Breast epithelium (tissue), 4 donors: ENCODE data around the gene SLC38A9. TPM values are rescaled to one million over a fixed set of nuclear protein-coding genes. Genes with fewer than 3 reads are reported as not detected.

Experiments
- DNase-seq, 2 donors: peaks; one replicate each; pipeline ENCODE4 v3.0.0-alpha.2; 2019; ENCODE audit warnings: low spot score in 2 of 2
- H3K27ac ChIP-seq, 2 donors: fragments of 200-600 bp; sonication (generic) in 1 of 2; one replicate each; pipeline ENCODE4 v1.5.1; 2016 to 2019; ENCODE audit warnings: mild to moderate bottlenecking in 1 of 2
- H3K27me3 ChIP-seq, 2 donors: fragments of 200-600 bp; sonication (generic) in 1 of 2; one replicate each; pipeline versions ENCODE4 v1.5.1 to v1.6.0; 2017 to 2019; ENCODE audit warnings: control low read depth in 1 of 2, mild to moderate bottlenecking in 1 of 2
- H3K36me3 ChIP-seq: fragments of 200-600 bp; one replicate; pipeline ENCODE4 v1.5.1; 2019
- H3K4me1 ChIP-seq, 2 donors: fragments of 200-600 bp; sonication (generic); one replicate each; pipeline ENCODE4 v1.5.1; 2016 to 2019; ENCODE audit warnings: control low read depth in 1 of 2
- H3K4me3 ChIP-seq, 3 donors: fragments of 200-600 bp; sonication (generic); 1 replicate in 2 of 3; 2 replicates in 1 of 3; pipeline ENCODE4 v1.5.1; 2016 to 2019; ENCODE audit warnings: mild to moderate bottlenecking in 3 of 3, moderate library complexity in 2 of 3
- H3K9me3 ChIP-seq, 2 donors: fragments of 200-600 bp; sonication (generic) in 1 of 2; one replicate each; pipeline ENCODE4 v1.5.1; 2016 to 2019; ENCODE audit warnings: control low read depth in 1 of 2
- CTCF ChIP-seq, 3 donors: fragments of 450-650 bp; IDR thresholded peaks; one replicate each; pipeline ENCODE4 v1.5.1; 2016 to 2017; ENCODE audit warnings: antibody characterized with exemption in 3 of 3, mild to moderate bottlenecking in 3 of 3, moderate library complexity in 3 of 3
- POLR2A ChIP-seq: fragments of 450-650 bp; IDR thresholded peaks from one replicate; pipeline ENCODE4 v1.6.1; 2016; ENCODE audit warnings: antibody characterized with exemption, mild to moderate bottlenecking, moderate library complexity
- POLR2AphosphoS5 ChIP-seq, 3 donors: sonication (generic); formaldehyde crosslinking; IDR thresholded peaks; one replicate each; pipeline ENCODE4 v1.6.1; 2017; ENCODE audit warnings: antibody characterized with exemption in 3 of 3
- intact Hi-C: fragments of 100-400 bp; cut with DNase I; formaldehyde crosslinking; loops from one replicate; pipeline ENCODE4 v1.15.1; 2023; ENCODE audit warnings: low total_unique reads
- total RNA-seq, 3 donors: library from RNA; depleted of rRNA; stranded (reverse); fragments of >200 nt; gene quantifications; one replicate each; pipeline ENCODE4 v1.1.0, GENCODE V29; 2016

Gene SLC38A9
- total RNA-seq, 3 donors from 2014 or later, result 25.2 to 35.1 (median 28.6) TPM

GRCh38 chr5:55691265-55692105 lies 20.6 kb downstream of the SLC38A9 start:
- H3K27ac ChIP-seq, result peak overlapping the region; percentile 48 to 50
- TF ChIP-seq POLR2A (no peak), CTCF (IDR thresholded peaks at IDR 0.05) (peak; percentile 77 to 82 (median 79)), POLR2AphosphoS5 (IDR thresholded peaks at IDR 0.05) (no peak)
- no peaks in the 10 kb centered on the region for H3K9me3 ChIP-seq
- no peaks in the 10 kb centered on the region for H3K27me3 ChIP-seq
- DNase-seq, result no peak
- intact Hi-C loops, result loop anchor here (10.0 kb wide), 1 partner anchor 517 kb away; the partner anchor contains the start of gene CDC20B
- H3K4me3 ChIP-seq, result peak overlapping the region in 2 of 3 donors; percentile 17 to 20
- peaks cover 0 to 5% of the 10 kb centered on the region in 2 donors for H3K4me1 ChIP-seq
- no peaks in the 10 kb centered on the region for H3K36me3 ChIP-seq

GRCh38 chr5:55682071-55682470 lies 30.1 kb downstream of the SLC38A9 start:
- DNase-seq, result no peak
- Histone ChIP-seq H3K4me3 (no peak overlapping the region), H3K27me3 (no peaks in the 10 kb centered on the region), H3K27ac (no peak overlapping the region), H3K9me3 (no peaks in the 10 kb centered on the region), H3K36me3 (no peaks in the 10 kb centered on the region), H3K4me1 (no peaks in the 10 kb centered on the region)
- TF ChIP-seq POLR2AphosphoS5 (IDR thresholded peaks at IDR 0.05) (no peak), CTCF (IDR thresholded peaks at IDR 0.05) (no peak), POLR2A (no peak)
- intact Hi-C loops, result no loop called here

GRCh38 chr5:55681301-55681700 lies 30.8 kb downstream of the SLC38A9 start:
- no peaks in the 10 kb centered on the region for H3K9me3 ChIP-seq
- DNase-seq, result no peak
- no peaks in the 10 kb centered on the region for H3K36me3 ChIP-seq
- intact Hi-C loops, result no loop called here
- H3K4me3 ChIP-seq, result no peak overlapping the region
- no peaks in the 10 kb centered on the region for H3K4me1 ChIP-seq
- no peak for TF ChIP-seq POLR2AphosphoS5 (IDR thresholded peaks at IDR 0.05)
- no peak for TF ChIP-seq POLR2A
- TF ChIP-seq CTCF (IDR thresholded peaks at IDR 0.05), result no peak
- H3K27me3 ChIP-seq, result no peaks in the 10 kb centered on the region
- no peak overlapping the region for H3K27ac ChIP-seq

GRCh38 chr5:55680353-55680752 lies 31.8 kb downstream of the SLC38A9 start:
- H3K9me3 ChIP-seq, result no peaks in the 10 kb centered on the region
- H3K4me1 ChIP-seq, result no peaks in the 10 kb centered on the region
- H3K36me3 ChIP-seq, result no peaks in the 10 kb centered on the region
- peak overlapping the region in 1 of 2 donors; percentile 4 for H3K27ac ChIP-seq
- no peaks in the 10 kb centered on the region for H3K27me3 ChIP-seq
- intact Hi-C loops, result no loop called here
- H3K4me3 ChIP-seq, result no peak overlapping the region
- no peak for DNase-seq
- TF ChIP-seq POLR2A, result no peak
- TF ChIP-seq POLR2AphosphoS5 (IDR thresholded peaks at IDR 0.05), result no peak
- TF ChIP-seq CTCF (IDR thresholded peaks at IDR 0.05), result no peak

GRCh38 chr5:55679556-55679955 lies 32.6 kb downstream of the SLC38A9 start:
- no peak overlapping the region for H3K4me3 ChIP-seq
- H3K27ac ChIP-seq, result no peak overlapping the region
- no peaks in the 10 kb centered on the region for H3K9me3 ChIP-seq
- H3K27me3 ChIP-seq, result no peaks in the 10 kb centered on the region
- H3K36me3 ChIP-seq, result no peaks in the 10 kb centered on the region
- no peak for DNase-seq
- H3K4me1 ChIP-seq, result no peaks in the 10 kb centered on the region
- intact Hi-C loops, result no loop called here
- TF ChIP-seq POLR2AphosphoS5 (IDR thresholded peaks at IDR 0.05) (no peak), CTCF (IDR thresholded peaks at IDR 0.05) (no peak), POLR2A (no peak)
